Fibroblast of lung (primary cell): Measurements from ENCODE around the gene ETNK2. TPM values are rescaled to one million over a fixed set of nuclear protein-coding genes. Genes with fewer than 3 reads are reported as not detected.

Source experiments
- DNase-seq, 2 donors: peaks; one replicate each; pipeline versions ENCODE4 v3.0.0 to v3.0.0-alpha.2; 2010; ENCODE audit warnings: low read depth in 2 of 2
- H2AFZ ChIP-seq: 2 replicates; pipeline ENCODE4 v1.5.1; 2012; ENCODE audit warnings: low read length, control low read depth, inconsistent platforms
- H3K27ac ChIP-seq: 2 replicates; pipeline ENCODE4 v1.5.1; 2011; ENCODE audit warnings: low read length, control low read depth; ENCODE audit not compliant: insufficient read depth
- H3K27me3 ChIP-seq: 2 replicates; pipeline ENCODE4 v1.5.1; 2011; ENCODE audit warnings: mild to moderate bottlenecking, low read length; ENCODE audit not compliant: control insufficient read depth, insufficient read depth
- H3K36me3 ChIP-seq: 2 replicates; pipeline ENCODE4 v1.5.1; 2011; ENCODE audit warnings: low read length; ENCODE audit not compliant: control insufficient read depth, insufficient read depth
- H3K4me1 ChIP-seq: 2 replicates; pipeline ENCODE4 v1.5.1; 2011; ENCODE audit warnings: low read length; ENCODE audit not compliant: control insufficient read depth, insufficient read depth; ENCODE audit errors: extremely low read depth
- H3K4me2 ChIP-seq: 2 replicates; pipeline ENCODE4 v1.5.1; 2011; ENCODE audit warnings: low read length, control low read depth; ENCODE audit not compliant: insufficient read depth; ENCODE audit errors: extremely low read depth
- H3K4me3 ChIP-seq, 4 experiments: fragments of 200-600 bp in 1 of 4; sonication (generic) in 1 of 4; replicated peaks in 1 of 4; 2 replicates each; pipeline ENCODE4 v1.5.1; 2011 to 2016; ENCODE audit warnings: low read length in 4 of 4, low read depth in 3 of 4, mild to moderate bottlenecking in 3 of 4, control low read depth in 2 of 4, inconsistent platforms in 1 of 4, mixed read lengths in 1 of 4; ENCODE audit not compliant: insufficient read depth in 1 of 4; ENCODE audit errors: control extremely low read depth in 1 of 4
- H3K79me2 ChIP-seq: 2 replicates; pipeline ENCODE4 v1.5.1; 2012; ENCODE audit warnings: mild to moderate bottlenecking, low read length, inconsistent platforms; ENCODE audit not compliant: control insufficient read depth, insufficient read depth
- H3K9ac ChIP-seq: 2 replicates; pipeline ENCODE4 v1.5.1; 2011; ENCODE audit warnings: mild to moderate bottlenecking, low read length, control low read depth; ENCODE audit not compliant: insufficient read depth
- H3K9me3 ChIP-seq: 2 replicates; pipeline ENCODE4 v1.5.1; 2012; ENCODE audit warnings: low read depth, low read length; ENCODE audit not compliant: control insufficient read depth, insufficient read depth
- H4K20me1 ChIP-seq: 2 replicates; pipeline ENCODE4 v1.5.1; 2011; ENCODE audit warnings: low read length; ENCODE audit not compliant: control insufficient read depth, insufficient read depth; ENCODE audit errors: extremely low read depth
- EZH2 ChIP-seq: IDR thresholded peaks from 2 replicates; pipeline ENCODE4 v1.5.1; 2012; ENCODE audit warnings: low read length, control low read depth, mild to moderate bottlenecking; ENCODE audit errors: missing control alignments
- polyA plus RNA-seq, 2 donors: library from polyadenylated mRNA; depleted of rRNA in 1 of 2; stranded (reverse) in 1 of 2; unstranded in 1 of 2; fragments of >200 nt; gene quantifications; 2 replicates each; pipeline ENCODE4 v1.2.1, GENCODE V29; 2011 to 2012; ENCODE audit warnings: missing spikeins in 1 of 2
- total RNA-seq: library from RNA; depleted of rRNA; stranded (reverse); fragments of >200 nt; gene quantifications from 2 replicates; pipeline ENCODE4 v1.2.1, GENCODE V29; 2014
- TF ChIP-seq, protein P1 (sequence below), 2 donors: IDR thresholded peaks in 1 of 2; conservative IDR thresholded peaks in 1 of 2; 1 replicate in 1 of 2; 2 replicates in 1 of 2; pipeline ENCODE4 v1.5.1; 2011 to 2012; ENCODE audit warnings: low read length in 2 of 2, control low read depth in 1 of 2, inconsistent platforms in 1 of 2, low read depth in 1 of 2, mild to moderate bottlenecking in 1 of 2

ETNK2 gene
- total and polyA plus RNA-seq, 2 donors (not counting 1 experiment from before 2014, with no cell fraction given): 1.7 to 4.0 TPM

- H3K9ac ChIP-seq: no peak overlapping the region
- no peaks in the 10 kb centered on the region for H3K9me3 ChIP-seq
- H3K36me3 ChIP-seq: no peaks in the 10 kb centered on the region
- no peaks in the 10 kb centered on the region for H4K20me1 ChIP-seq
- no peak for DNase-seq
- H3K4me2 ChIP-seq: no peak overlapping the region
- H3K79me2 ChIP-seq: no peaks in the 10 kb centered on the region
- no peak overlapping the region for H3K4me3 ChIP-seq
- peaks cover 21% of the 10 kb centered on the region for H3K27me3 ChIP-seq
- no peak overlapping the region for H3K27ac ChIP-seq
- no peak overlapping the region for H2AFZ ChIP-seq
- H3K4me1 ChIP-seq: no peaks in the 10 kb centered on the region
- TF ChIP-seq, protein P1, sequence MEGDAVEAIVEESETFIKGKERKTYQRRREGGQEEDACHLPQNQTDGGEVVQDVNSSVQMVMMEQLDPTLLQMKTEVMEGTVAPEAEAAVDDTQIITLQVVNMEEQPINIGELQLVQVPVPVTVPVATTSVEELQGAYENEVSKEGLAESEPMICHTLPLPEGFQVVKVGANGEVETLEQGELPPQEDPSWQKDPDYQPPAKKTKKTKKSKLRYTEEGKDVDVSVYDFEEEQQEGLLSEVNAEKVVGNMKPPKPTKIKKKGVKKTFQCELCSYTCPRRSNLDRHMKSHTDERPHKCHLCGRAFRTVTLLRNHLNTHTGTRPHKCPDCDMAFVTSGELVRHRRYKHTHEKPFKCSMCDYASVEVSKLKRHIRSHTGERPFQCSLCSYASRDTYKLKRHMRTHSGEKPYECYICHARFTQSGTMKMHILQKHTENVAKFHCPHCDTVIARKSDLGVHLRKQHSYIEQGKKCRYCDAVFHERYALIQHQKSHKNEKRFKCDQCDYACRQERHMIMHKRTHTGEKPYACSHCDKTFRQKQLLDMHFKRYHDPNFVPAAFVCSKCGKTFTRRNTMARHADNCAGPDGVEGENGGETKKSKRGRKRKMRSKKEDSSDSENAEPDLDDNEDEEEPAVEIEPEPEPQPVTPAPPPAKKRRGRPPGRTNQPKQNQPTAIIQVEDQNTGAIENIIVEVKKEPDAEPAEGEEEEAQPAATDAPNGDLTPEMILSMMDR (conservative IDR thresholded peaks at IDR 0.05 in 1 of 2, IDR thresholded peaks at IDR 0.05 in 1 of 2; ENCODE audit: low read depth in 1 of 2, low read length in 2 of 2): no peak
- no peak for TF ChIP-seq EZH2
These were observed 4.0 kb upstream of the ETNK2 start for GRCh38 chr1:204155881-204156280.

DNA sequence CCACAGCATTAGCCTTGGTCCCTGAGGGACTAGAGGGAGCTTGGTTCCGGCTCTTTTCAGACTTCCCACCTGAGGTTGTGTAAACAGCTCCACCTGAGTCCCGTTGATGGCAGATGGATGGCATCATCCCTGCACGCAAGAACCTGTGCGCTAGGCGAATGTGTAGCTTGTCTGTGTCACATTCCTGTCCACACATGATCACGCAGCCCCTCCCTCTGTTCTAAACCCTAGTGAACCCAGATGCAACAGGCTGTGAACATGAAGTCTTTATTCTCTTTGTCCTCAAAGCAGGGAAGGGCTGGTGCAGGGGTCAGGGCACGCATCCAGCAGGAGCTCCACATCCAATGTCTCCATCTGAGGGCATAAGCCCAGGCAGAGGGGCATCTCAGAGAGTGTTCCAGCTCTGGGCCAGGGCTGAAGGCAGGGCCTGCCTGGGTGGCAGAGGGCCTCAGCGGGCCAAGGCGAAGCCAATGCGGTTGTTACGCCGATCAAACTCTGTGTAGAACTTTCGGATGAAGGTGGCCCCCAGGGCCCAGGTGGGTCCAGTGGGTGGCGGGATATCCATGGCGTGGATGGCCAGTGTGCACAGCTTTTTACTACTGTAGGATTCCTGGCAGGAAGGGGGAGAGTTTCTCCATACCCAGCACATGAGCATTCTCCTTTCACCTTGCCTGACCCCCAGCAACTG, 2.9 kb upstream of the ETNK2 start:
- no peak overlapping the region for H3K27ac ChIP-seq
- H3K4me1 ChIP-seq: no peaks in the 10 kb centered on the region
- TF ChIP-seq, protein P1 (conservative IDR thresholded peaks at IDR 0.05 in 1 of 2, IDR thresholded peaks at IDR 0.05 in 1 of 2; ENCODE audit: low read depth in 1 of 2, low read length in 2 of 2): no peak
- no peak for TF ChIP-seq EZH2
- H3K36me3 ChIP-seq: no peaks in the 10 kb centered on the region
- H3K4me2 ChIP-seq: no peak overlapping the region
- no peak overlapping the region for H3K4me3 ChIP-seq
- H3K79me2 ChIP-seq: no peaks in the 10 kb centered on the region
- H3K9ac ChIP-seq: no peak overlapping the region
- no peaks in the 10 kb centered on the region for H4K20me1 ChIP-seq
- H3K27me3 ChIP-seq: peaks cover 25% of the 10 kb centered on the region
- no peak overlapping the region for H2AFZ ChIP-seq
- DNase-seq: no peak
- H3K9me3 ChIP-seq: no peaks in the 10 kb centered on the region

GRCh38 chr1:204153667-204154066, 1.8 kb upstream of the ETNK2 start:
- Histone ChIP-seq H4K20me1 (no peaks in the 10 kb centered on the region), H3K4me2 (no peak overlapping the region), H3K79me2 (no peaks in the 10 kb centered on the region), H3K4me3 (no peak overlapping the region), H3K27me3 (peaks cover 24% of the 10 kb centered on the region), H3K4me1 (no peaks in the 10 kb centered on the region), H3K9me3 (no peaks in the 10 kb centered on the region), H3K27ac (no peak overlapping the region), H2AFZ (no peak overlapping the region), H3K9ac (no peak overlapping the region), H3K36me3 (no peaks in the 10 kb centered on the region)
- no peak for DNase-seq
- TF ChIP-seq EZH2: no peak
- TF ChIP-seq, protein P1 (conservative IDR thresholded peaks at IDR 0.05 in 1 of 2, IDR thresholded peaks at IDR 0.05 in 1 of 2; ENCODE audit: low read depth in 1 of 2, low read length in 2 of 2): no peak
